Skin of body (tissue), 2 donors: ENCODE data around the gene TRPM5. TPM values are rescaled to one million over a fixed set of nuclear protein-coding genes. Genes with fewer than 3 reads are reported as not detected.

Experiments used
- DNase-seq: peaks from one replicate; lab custom pipeline; 2025; lab: John Stamatoyannopoulos, UW
- total RNA-seq: library from RNA; depleted of rRNA; stranded (reverse); fragments of >200 nt; gene quantifications from one replicate; pipeline ENCODE4 v1.2.3, GENCODE V29; 2014

TRPM5 gene
- total RNA-seq, 1 donor from 2014 or later, result under 0.01 TPM

DNA sequence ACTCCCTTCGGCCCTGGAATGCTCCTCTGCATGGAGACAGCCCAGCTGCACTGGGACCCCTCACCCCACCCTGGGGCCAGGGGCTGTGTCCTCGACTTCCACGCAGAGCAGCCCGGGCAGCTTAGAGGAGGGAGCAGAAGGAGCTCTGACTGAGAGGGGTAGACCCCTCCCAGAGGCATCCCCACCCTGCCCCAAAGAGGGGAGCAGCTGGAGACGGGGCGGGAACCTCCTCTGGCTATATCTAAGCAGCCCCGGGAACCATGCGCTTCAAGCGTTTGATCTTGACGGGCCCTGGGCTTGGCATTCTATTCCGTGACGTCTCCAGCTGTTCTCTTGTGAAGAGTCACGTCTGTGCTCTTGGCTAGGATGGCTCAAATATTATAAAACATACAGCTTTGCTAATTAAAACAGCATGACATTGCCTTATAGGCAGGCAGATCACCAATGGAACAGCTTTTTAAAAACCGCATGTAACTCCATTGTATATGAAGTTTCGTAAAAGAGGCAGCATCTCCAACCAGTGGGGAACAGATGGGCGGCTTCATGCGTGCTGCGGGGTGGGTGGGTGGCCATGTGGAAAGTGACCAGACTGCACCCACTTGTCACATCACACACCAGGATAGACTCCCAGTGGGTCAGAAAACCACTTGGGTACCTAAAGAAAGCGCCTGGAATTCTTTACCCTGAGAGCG is 8.2 kb upstream of the TRPM5 start:
- DNase-seq, result peak; percentile 94

DNA sequence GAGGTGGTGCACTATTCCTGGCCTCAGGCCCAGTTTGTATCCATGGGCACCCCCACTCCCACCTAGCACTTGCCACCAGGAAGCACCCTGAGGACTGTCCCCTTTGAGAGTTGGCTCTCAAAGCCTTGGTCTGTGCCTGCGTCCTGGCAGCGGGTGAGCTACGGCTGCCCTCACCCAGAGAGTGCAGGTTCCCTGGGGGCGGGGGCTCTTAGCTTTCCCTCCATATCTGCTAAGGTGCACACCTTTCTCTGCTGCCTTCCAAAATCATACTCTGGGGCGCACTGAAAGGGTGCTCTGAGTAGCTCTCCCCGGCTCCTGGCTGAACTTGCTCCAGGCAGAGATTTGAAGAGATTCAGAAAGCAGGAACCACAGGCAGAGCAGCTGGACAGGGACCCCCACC is 7.6 kb upstream of the TRPM5 start:
- DNase-seq, result no peak

DNA sequence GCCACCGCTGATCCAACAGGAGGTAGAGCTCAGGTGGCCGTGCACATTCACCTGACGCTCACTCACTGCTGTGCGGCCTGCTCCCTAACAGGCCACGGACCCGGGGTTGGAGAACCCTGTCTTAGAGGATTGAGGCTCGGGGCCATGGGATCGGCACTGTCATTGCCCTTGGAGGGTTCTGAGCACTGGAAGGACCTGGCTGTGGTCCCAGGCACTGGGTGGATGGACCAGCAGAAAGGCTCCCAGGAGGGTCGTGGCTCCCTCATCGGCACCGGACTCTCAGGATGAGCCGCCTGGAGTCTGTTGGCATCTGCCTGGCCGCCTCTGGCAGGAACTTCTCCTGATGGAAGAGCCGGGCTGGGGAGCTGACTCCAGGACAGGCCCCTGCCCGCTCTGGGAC is 7.0 kb upstream of the TRPM5 start:
- DNase-seq, result no peak

DNA sequence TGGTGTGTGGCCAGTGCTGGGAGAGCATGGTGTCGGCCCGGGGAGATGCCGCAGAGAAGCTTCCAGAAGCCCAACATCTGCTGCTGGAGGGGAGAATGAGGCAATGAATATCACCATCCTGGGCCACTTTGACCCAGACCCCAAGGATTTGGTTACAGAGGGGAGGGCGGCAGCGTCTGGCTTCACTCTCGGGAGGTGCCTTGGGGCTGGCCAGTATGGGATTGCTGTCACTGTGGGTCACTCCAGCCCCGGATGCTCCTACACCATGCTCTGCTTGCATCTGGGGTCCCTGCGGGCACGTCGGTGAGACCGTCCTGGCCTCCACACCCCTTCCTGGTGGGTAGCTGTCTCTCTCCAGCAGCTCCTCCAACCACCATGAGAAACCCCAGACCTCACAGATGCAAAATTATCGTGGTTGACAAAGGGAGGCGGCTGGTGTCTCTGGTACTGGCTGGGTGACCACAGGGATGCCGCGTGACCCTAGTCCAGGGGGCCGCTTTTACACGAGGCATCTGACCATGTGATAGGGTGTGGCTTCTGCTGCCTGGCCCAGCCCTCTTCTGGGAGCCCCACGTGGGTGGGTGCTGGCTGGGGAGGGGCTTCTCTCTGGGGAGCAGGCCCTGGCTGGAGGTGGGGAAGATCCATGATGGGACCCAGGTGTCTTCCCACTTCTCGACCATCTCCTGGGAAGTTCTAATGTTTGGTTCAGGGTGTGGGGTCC is 6.2 kb upstream of the TRPM5 start:
- no peak for DNase-seq

DNA sequence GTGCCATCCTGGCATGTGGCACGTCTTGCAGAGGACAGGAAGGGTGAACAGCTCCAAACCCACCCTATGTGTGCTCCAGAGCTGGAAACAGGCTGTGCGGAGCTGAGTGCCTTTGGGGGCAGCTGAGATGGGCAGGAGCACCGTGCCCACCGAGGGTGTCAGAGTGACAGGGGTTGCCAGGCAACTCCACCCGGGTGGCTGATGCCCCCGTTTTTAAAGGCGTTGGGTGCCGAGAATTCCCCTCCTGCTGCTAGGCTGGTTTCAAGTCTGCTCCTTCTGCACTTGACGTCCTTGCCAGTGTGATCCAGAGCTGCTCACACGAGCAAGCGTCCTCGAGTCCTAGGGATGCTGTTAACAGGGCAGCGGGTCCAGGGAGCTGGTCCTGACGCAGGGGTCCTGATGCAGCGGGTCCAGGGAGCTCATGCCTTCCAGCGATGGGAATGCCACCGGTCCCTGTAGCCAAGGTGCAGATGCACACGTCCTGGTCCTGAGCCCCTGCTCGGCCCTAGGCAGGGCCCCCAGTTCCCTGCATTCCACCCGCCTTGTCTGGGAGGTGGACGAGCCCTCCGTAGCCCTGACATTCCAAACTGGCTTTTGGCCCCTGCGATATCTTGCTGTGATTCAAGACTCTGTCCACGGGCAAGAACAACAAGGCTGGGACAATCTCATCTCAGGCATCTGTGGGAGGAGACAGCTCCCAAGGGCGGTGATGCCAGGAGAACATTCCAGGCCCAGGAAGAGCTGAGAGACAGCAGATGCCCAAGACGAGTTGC is 5.4 kb upstream of the TRPM5 start:
- DNase-seq, result no peak

DNA sequence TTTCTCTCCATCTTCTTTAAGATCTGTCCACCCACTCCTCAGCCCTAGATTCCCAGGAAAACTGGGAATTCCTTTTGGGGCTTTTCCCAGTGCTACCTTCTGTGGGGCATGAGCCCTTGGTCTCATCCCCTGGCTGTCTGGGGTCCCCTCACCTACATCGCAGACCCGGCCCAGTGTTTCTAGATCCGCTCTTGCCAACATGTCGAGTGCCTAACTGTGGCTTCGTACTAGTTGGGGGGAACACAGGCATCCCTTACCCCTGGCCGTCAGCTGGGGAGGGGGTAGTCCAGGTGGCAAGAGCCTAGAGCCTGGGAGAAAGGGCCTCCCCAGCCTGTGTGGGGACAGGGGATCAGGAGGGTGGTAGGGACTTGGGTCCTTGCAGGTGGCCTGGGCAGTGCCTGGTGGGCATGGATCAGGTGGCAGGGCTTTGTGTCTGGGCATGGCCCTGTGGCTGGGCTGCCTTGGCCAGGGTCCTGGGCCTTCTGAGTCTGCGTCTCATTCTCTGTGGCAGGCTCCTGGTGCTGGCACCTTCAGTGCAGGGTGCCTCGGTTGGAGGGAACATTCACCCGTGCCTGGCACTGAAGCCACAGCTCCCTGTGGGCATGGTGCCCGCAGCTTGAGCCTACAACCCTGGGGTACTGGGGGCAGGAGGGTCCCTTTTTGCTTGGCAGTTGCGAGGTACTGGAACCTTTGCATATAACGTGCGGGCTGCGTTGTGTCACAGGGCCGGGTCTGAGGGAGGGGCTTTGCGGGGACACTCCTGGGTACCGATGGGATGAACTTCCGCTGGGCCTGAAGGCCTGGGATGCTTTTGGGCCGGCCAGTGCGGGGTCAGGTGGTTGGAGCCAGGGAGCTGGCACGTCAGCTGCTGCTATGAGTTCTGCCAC is 4.6 kb upstream of the TRPM5 start:
- DNase-seq, result no peak

DNA sequence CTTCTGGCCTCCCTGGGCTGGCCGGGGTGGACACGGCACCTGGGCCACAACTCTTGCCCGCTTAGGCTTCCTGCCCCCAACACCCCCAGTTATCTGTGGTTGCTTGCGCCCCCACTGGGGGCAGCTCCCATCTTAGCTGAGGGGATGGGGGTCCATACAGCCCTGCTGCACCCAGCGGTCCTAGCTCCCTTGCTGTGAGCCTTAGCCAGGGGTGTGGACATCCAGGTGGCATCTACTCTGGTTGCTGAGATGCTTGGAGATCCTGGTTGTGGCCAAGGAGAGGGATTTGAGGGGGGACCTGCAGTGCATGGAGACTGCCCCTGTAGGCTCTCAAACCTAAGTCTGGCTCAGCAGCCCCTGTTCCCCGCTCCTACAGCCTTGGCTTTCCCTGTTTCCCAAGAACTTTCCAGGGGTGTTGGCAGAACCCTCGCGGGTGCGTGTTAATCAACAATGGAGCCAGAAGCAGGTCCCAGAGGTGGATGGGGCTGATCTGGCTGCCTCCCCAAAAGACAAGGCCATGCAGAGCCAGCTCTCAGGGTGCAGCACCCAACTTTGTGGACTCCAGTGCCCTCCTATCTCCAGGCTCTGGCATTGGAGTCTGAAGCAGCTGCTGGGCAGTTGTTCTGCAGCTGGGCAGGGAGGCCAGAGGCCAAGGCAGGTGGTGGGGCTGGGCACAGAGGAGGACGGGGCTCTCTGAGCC is 3.8 kb upstream of the TRPM5 start:
- no peak for DNase-seq

DNA sequence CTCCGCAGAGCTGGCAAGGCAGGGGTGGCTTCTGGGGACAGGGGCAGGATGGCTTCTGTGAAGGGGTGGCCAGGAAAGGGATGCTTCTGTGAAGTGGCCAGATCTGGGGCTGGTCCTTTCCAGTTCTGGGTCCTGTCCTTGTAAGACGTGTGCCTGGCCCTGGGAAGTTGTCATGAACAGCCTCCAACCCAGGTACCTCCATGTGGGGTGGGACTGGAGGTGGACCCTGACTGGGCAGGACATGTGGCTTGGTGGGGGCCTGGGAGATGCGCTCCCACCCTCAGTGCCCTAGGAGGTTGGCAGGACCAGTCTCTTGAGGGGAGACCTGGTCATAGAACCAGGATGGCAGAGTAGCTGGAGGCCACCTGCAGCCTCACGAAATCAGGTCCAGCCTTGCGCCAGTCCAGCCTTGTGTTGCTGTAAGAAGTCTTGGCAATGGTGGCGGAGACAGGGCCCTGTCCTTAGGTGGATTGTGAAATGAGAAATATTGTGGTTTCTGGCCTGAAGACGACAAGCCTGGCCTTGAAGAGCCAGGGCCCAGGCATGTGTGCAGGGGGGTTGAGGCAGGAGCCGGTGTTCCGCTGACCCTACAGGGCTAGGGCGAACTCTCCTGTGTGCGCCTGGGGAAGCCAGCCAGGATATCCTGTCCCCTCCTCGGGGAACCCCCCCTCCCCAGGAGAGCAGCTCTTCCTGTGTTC is 3.1 kb upstream of the TRPM5 start:
- no peak for DNase-seq

DNA sequence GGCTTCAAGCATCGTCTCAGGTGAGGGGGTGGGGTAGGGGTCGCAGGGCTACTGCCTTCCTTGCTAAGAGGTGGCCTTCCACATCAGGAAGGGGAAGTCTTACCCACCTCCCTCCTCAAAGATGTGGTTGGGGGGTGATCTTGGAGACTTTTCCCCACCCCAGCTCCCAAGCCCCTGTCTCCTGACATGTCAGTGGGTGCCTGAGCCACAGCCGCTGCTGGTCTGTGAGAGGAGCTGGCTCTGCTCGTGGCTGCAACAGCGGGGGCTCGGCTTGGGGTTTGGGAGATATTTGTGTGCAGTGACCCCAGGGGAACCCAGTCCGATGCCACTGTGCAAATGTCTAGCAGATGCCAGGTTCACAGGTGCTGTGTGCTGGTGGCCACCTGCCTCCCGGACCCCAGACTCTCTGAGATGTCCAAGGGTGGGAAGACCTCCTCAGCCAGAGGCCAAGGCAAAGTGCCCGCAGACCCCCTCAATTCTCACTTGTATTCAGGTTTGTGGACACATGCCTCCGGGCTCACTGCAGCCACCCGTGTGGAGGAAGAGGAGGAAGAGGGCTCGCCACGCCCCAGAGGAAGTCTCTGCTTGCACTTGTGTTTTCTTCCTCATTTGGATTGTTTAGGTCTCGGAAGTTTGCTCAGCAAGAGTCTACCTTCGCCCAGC is 2.4 kb upstream of the TRPM5 start:
- no peak for DNase-seq

DNA sequence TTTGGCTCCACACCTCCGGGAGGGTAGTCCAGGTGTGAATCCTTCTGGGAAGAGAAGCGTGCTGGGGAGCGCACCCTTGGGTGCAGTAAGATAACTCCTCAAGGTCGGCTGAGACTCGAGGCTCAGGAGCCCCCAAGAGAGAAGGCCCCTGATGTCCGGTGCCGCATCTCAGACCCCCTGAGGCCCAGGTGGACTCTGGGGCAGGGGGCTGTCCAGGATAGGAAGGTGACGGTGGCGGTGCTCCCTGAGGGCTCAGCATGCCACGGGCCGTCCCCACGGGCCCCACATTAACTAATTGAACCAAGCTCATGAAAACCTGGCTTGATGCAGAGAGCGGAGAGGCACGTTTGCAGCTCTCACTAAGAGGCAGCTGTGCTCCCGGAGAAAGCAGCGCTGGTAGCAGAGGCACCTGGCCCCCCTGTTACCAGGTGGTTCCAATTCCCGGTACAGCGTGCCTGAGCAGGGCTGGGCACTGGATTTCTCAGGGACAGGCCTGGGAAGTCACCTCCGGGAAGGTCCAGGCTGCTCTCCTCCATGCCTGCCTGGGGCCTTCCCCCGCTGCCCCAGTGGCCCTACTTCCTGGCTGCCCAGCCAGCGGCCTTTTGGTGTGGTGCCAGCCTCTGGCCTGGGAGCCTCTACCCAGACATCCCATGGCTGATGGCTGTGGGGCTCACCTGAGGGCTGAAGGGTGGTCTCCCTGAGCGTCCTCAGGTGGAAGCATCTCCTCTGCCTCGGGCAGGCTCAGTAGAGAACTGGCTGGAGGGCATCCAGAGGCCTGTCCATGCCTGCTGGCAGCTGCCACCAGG is 1.6 kb upstream of the TRPM5 start:
- DNase-seq, result no peak

DNA sequence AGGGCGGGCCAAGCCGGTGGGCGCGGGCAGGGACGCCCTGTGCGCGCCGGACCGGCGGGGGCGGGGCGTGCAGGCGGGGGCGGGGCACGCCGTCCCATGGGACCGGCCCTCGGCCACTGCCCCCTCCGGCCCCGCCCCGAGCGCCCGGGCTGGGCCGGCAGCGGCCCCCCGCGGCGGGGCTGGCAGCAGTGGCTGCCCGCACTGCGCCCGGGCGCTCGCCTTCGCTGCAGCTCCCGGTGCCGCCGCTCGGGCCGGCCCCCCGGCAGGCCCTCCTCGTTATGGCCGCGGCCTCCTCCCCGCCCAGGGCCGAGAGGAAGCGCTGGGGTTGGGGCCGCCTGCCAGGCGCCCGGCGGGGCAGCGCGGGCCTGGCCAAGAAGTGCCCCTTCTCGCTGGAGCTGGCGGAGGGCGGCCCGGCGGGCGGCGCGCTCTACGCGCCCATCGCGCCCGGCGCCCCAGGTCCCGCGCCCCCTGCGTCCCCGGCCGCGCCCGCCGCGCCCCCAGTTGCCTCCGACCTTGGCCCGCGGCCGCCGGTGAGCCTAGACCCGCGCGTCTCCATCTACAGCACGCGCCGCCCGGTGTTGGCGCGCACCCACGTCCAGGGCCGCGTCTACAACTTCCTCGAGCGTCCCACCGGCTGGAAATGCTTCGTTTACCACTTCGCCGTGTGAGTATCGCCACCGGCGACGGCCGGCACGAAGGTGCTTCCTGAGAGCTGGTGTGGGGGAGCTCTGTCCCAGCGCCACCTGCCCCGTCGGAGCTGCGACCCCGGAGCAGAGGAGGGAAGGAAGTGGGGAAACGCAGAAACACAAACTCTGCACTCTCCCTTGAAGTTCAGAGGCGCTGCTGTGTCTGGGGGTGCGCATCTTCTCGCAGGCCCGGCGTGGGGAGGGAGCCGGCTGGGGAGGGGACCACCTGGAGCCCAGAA is 769 bp upstream of the TRPM5 start, which contains the start of gene KCNQ1:
KCNQ1 (plus strand) TSS at position 188 of the 925 bp plus-strand sequence; CDS start at position 279, 91 bp downstream.
- no peak for DNase-seq

DNA sequence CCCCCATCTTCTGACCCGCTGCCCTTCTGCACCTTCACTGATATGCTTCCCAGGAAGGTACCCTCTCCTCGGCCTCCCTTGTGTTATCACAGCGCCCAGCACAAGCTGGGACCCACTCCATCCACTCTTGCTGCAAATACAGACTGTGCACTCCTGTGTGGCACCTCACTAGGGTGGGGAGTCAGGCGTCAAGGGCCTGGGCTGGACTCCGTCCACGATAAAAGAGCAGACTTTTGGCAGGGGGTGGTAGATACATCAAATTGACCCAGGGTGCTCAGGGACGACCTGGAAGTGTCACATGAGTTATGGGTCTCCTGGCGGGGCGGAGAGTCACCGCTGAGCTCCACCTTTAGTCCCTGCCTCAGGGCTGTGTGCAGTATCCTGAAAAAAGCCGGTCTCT is 908 bp downstream of the TRPM5 start:
- no peak for DNase-seq

DNA sequence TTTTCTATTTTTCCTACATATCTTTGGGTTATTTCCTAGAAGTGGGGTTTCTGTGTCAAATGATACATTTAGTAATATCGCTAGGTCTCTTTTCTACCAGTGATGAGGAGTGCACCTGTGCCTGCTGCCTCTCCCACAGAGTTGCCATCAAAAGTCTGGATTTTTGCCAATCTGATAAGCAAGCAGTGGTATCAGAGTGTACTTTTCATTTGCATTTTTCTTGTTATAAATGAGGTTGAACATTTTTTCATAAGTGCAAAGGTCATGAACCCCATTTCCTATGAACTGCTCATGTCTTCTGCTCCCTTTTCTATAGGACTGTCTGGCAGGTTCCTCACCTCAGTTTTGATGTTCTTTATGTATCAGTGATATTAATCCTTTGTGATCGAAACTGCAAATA is 1.7 kb downstream of the TRPM5 start:
- DNase-seq, result no peak

DNA sequence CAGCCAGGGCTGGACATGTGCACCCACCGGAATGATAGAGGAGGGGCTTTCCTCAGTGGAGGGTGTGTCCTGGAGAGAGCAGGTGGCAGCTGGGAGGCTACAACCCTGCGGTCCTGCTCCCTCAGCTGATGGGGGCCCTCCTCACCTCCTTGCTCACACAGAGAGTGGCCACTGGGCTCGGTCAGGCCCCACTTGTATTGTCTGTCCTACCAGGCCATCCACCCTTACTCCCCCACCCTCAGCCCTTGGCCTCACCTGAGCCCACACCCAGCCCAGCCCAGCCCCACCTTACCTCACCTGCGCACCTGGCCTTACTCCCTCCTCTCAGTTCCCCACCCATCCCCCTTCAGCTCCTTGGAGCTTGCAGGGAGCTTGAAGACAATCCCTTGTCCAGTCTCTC is 3.1 kb downstream of the TRPM5 start:
- no peak for DNase-seq

DNA sequence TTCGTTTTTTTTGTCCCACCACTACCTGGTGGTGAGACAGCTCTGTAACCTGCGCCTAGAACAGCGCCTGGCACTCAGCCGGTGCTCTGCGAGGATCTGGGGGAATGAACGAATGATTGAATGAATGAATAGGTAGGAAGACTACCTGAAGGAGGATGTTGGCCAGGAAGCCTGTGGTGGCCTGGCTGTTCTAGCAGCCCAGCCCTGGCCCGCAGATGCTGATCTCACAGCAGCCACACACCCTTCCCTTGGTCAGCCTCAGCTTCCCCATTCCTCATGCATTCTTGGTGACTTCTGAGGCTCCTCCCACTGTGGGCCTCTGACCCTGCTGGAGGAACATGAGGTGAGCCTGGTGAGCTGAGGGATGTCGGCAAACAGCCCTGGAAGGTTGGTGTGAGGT is 3.7 kb downstream of the TRPM5 start:
- no peak for DNase-seq

DNA sequence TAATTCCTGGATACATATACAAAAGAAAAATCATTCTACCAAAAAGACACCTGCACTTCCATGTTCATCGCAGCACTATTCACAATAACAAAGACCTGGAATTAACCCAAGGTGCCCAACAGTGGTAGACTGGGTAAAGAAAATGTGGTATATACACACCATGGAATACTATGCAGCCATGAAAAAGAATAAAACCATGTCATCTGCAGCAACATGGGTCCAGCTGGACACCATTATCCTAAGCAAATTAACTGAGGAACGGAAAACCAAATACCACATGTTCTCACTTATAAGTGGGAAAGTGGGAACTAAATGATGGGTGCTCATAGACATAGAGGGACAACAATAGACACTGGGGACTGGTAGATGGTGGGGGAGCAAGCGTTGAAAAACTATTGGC is 4.5 kb downstream of the TRPM5 start:
- DNase-seq, result no peak

DNA sequence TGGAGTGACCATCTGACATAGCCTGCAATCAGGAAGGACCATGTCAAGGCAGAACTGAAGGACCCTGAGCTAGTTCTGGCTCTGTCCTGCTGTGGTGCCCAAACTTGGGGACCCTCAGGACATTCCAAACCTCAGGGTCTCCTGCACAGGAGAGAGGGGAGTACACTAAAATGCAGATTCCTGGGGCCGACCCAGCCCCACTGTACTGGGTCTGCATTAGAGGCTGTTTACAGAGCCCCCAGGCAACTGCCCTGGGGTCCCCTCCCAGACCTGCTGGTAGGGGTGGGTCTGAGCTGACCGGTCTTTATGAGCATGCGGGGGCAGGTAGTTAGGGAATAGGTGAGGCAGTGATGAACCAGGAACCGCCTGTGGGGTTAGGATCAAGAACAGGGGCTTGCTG is 6.8 kb downstream of the TRPM5 start:
- no peak for DNase-seq
